KOPT-K1 (cell line): Measurements from ENCODE around the gene CYFIP1.

Experiments used
- H3K27ac ChIP-seq: fragments of 200-600 bp; sonication (generic); 2 replicates; pipeline ENCODE4 v1.5.1; 2016; ENCODE audit warnings: antibody characterized with exemption, mild to moderate bottlenecking, low read depth, low read length; ENCODE audit not compliant: poor library complexity, severe bottlenecking
- H3K36me3 ChIP-seq: fragments of 200-600 bp; sonication (generic); 2 replicates; pipeline ENCODE4 v1.5.1; 2017; ENCODE audit warnings: antibody characterized with exemption, mild to moderate bottlenecking, low read length, moderate library complexity; ENCODE audit not compliant: insufficient read depth
- H3K9me3 ChIP-seq: fragments of 200-600 bp; sonication (generic); 2 replicates; pipeline ENCODE4 v1.5.1; 2017; ENCODE audit warnings: antibody characterized with exemption, low read length, mild to moderate bottlenecking; ENCODE audit not compliant: insufficient read depth, poor library complexity, severe bottlenecking

Gene CYFIP1

DNA sequence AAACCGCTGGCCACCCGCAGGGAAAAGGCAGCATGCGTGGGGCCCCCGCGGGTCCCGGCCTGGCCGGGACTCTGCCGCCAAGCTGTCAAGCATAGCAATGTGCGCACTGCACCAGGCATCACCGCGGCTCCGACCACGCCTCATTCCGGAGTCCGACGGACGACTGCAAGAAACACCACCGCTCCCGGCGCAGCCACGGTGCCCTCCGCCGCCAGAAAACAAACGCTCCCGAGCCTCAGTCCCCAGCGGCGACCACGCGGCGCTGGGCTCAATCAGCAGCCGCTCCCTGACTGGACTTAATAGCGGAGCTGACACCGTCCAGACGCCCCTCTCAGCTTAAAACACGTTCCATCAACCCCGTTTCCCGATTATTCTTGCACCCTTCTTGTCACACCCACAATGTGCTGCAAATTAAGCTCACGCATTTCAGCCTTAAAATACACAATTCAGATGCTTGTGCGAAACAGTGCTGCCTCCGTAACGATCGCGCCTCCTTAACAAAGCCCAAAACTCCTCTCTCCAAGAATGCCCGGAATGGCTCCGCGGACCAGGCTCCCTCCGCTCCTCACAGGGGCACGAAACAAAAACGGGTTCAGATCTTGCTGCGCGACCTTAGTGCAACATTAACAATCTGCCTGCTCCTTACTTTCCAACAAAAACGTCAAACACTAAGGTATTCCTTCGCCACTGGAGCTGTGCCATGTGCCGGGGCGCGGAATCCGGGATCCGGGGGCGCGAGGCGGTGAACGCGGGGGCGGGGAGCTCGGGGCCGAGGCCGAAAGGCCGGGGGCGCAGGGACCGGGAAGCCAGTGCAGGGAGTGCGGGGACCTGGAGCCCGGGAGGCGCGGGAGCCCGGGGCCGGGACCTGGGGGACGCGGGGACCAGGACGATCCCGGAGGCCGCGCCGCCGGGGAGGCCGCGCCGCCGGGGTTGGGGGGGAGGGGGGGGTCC, 655 bp downstream of the CYFIP1 start:
- H3K36me3 ChIP-seq = no peaks in the 10 kb centered on the region
- H3K27ac ChIP-seq = no peak overlapping the region
- H3K9me3 ChIP-seq = no peaks in the 10 kb centered on the region

DNA sequence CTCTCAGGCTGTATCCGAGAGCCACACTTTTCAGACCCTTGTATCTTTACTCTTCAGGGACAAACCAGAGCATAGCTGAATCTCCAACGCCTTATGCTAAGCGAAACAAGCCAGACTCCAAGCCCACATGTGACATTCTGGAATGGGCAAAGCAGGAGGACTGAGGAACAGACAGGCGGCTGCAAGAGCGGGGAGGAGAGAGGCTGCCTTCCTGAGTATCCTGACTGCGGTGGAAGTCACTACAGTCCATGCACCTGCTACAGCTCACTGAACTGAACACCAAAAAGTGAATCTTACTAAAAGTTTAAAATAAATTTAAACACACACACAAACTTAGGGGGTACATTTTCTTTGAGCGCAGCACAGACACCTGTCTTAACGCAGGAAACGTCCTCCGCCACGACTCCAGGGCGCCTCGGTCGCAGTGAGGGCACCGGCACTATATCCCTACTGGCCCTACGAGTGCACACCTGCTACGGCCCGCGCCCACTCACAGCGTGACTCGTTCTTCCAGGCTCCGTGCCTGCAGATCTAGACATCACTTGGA, 1.4 kb downstream of the CYFIP1 start:
- H3K27ac ChIP-seq = no peak overlapping the region

DNA sequence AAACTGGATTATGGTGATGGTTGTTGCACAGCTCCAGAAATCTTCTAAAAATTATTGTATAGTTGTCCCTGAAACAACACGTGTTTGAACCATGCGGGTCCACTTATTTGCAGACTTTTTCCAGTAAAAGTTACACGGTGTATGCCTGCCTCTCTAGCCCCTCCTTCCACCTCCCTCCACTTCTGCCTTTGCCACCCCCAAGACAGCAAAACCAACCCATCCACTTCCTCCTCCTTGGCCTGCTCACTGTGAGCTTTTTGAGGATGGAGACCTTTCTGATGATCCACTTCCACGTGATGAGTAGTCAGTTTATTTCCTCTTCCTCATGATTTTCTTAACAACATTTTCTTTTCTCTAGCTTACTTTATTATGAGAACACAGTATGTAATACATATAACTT, 5.4 kb downstream of the CYFIP1 start:
- Histone ChIP-seq H3K27ac (no peak overlapping the region), H3K9me3 (no peaks in the 10 kb centered on the region), H3K36me3 (no peaks in the 10 kb centered on the region)

More for the DNA sequence above, 1.4 kb downstream of the CYFIP1 start:
- Histone ChIP-seq H3K36me3 (no peaks in the 10 kb centered on the region), H3K9me3 (no peaks in the 10 kb centered on the region)

DNA sequence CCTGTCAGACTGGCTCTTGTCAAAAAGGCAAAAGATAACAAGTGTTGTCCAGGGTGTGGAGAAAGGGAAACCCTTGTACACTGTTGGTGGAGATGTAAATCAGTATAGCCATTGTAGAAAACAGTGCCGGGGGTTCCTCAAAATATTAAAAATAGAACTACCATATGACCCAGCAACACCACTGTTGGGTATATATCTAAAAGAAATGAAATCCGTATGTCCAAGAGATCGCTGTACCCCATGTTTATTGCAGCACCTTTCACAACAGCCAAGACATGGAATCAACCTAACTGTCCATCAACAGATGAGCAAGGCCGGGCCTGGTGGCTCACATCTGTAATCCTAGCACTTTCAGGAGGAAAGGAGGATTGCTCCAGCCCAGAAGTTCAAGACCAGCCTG, 6.2 kb downstream of the CYFIP1 start:
- Histone ChIP-seq H3K36me3 (no peaks in the 10 kb centered on the region), H3K27ac (no peak overlapping the region), H3K9me3 (peaks cover 5% of the 10 kb centered on the region)

DNA sequence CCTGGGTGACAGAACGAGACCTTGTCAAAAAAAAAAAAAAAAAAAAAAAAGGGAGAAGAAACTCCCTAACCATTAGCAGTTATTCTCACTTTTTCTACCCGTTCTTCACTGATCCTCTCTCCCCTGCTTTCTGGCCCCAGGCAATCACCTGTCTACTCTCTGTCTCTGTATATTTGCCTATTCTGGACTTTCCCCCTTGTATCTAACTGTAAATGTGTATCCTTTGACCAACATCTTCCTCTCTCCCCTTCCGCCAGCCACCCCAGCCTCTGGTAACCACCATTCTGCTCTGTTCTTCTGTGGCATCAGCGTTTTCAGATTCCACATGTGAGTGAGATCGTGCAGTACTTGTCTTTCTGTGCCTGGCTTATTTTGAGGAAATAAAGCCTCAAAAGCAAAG, 6.9 kb downstream of the CYFIP1 start:
- Histone ChIP-seq H3K9me3 (peaks cover 6% of the 10 kb centered on the region), H3K36me3 (no peaks in the 10 kb centered on the region), H3K27ac (no peak overlapping the region)

DNA sequence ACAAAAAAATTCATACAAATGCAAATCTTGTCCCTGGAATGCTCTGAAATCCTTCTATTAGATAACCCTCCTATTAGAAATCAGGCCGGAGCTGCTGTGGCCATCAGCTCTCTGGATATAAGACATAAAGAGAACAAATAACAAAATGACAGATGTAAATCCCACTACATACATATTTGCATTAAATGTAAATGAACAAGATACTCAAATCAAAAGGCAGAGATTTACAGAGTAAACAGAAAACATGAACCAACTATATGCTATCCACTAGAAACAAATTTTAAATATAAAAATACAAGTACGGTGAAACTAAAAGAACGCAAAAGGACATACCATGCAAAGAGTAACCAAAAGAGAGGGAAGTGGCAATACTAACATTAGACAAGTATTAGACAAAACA, 10.7 kb downstream of the CYFIP1 start:
- H3K9me3 ChIP-seq = peaks cover 6% of the 10 kb centered on the region
- H3K36me3 ChIP-seq = no peaks in the 10 kb centered on the region
- H3K27ac ChIP-seq = no peak overlapping the region

DNA sequence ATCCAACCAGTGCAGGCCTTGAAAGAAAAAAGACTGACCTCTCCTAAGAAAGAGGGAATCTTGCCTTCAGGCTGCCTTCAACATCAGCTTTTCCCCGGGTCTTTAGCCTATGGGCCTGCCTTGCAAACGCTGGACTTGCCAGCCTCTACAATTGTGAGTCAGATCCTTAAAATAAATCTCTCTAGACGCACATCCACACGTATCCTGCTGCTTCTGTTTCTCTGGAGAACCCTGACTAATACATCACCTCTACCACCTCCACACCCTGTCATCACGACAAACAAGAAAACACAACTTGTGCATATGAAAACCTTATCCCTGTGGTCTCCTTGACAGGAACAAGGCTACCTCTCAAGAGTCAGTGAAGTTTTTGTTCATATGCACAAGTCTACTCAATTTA, 11.8 kb downstream of the CYFIP1 start:
- Histone ChIP-seq H3K36me3 (no peaks in the 10 kb centered on the region), H3K9me3 (peaks cover 6% of the 10 kb centered on the region), H3K27ac (no peak overlapping the region)

DNA sequence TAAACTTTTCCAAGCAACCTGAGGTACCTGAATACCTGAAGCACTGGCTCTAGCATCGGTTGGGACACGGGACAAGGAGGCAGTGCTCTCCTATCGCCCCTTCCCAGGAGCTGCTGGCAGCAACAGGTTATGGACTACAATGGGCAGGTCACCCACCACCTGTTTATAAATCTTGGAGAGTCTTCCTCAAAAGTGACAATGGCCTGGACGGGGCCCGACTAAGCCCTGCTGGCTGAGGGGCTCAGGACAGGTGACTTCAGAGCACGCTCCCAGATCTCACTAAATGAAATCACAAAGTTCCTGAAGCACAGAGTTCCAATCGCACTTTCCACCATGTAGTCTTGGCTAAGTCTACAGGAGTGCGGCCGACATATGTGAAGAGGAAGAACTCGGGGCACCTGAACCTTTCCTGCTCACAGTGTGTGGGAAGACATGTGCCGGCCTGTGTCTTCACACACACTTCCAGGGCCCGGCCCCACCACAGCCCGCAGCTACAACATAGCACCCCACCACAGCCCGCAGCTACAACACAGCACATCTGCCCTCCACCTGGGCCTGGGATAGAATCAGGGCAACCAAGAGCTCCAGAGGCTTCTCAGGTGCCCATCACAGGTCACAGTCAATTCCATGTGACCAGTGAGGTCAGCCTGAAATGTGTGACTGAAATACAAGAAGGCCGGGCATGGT, 12.9 kb downstream of the CYFIP1 start:
- H3K27ac ChIP-seq = no peak overlapping the region
- H3K36me3 ChIP-seq = no peaks in the 10 kb centered on the region
- H3K9me3 ChIP-seq = peaks cover 6% of the 10 kb centered on the region

DNA sequence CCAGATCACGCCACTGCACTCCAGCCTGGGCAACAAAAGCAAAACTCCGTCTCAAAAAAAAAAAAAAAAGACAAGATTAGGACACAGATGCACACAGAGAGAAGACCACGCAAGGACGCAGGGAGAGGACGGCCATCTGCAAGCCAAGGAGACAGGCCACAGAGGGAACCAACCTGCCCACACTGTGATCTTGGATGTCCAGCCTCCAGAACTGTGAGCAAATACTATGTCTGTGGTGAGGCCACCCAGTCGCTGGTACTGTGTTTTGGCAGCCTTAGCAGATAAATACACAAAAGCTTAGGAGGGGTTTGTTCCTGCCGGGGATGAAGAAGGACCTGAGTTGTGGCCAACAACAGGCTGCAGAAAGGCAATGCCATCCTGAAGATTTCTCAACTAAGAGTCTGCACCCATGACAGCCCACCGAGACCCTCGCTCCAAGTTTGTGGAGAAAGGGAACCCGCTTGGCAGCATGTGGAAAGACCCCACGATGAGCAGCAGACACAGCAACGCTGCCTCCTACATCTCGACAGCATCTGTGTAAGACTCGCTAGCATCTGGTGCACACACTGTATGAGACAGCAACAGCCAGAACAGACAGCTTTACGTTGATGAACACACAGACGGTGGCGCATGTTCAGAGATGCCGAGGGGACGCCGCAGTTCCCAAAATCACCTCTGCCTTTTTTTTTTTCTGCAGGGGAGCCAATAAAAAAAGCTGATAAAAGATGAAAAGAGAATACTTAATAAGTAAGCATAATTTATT, 13.7 kb downstream of the CYFIP1 start:
- Histone ChIP-seq H3K27ac (no peak overlapping the region), H3K36me3 (no peaks in the 10 kb centered on the region), H3K9me3 (peaks cover 6% of the 10 kb centered on the region)

DNA sequence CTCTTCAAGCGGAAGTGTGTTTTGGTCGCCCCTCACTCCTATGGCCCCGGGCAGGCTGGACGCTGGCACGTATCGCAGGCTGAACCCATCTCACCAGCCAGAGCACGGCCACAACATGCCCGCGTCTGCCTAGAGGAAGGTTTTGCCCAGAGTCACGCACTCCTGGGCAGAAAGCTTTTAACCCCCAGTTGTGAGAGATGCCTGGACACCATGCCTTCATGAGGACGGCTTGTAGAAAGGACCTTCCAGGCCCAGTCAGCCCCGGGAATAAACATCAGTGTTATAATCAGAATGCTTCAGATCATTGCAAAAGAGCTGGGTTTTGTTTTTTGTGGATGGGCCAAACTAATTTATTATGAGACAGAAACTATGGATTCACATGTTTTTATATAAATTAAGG, 16.5 kb downstream of the CYFIP1 start:
- Histone ChIP-seq H3K36me3 (no peaks in the 10 kb centered on the region), H3K27ac (no peak overlapping the region), H3K9me3 (no peaks in the 10 kb centered on the region)

DNA sequence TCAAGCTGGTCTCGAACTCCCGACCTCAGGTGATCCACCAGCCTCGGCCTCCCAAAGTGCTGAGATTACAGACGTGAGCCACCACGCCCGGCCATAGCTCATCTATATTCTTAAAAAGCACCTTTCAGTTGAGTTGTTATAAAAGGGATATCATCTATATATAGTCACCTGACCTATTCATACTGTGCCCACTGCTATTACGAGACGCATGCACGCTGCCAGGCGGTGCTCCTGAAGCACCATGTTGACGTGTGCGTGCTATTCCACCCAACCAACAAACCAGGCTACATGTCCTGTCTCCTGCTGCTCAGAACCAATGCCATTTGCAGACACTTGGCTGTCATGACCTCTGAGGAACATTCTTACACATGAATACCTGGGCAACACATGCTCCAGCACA, 17.6 kb downstream of the CYFIP1 start:
- no peaks in the 10 kb centered on the region for H3K36me3 ChIP-seq
- no peaks in the 10 kb centered on the region for H3K9me3 ChIP-seq
- H3K27ac ChIP-seq = no peak overlapping the region

DNA sequence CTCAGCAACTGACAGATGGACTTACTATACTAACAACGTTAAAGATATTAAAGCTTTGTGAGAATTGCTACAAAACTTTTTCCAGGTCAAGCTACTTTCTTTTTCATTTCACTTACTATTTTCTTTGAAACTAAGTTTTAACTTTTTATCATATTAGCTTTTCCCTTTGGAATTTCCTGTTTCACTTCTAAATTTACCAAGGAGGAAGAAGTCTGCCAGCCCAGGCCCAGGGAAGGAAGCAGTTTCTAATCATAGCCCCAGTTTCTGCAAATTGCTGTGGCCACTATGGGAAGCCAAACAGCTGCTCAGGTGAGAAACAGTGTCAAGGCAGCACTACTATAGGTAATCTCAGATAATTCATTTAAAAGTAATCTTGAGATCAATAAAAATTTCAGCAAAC, 18.4 kb downstream of the CYFIP1 start:
- H3K9me3 ChIP-seq = no peaks in the 10 kb centered on the region
- no peak overlapping the region for H3K27ac ChIP-seq
- no peaks in the 10 kb centered on the region for H3K36me3 ChIP-seq

DNA sequence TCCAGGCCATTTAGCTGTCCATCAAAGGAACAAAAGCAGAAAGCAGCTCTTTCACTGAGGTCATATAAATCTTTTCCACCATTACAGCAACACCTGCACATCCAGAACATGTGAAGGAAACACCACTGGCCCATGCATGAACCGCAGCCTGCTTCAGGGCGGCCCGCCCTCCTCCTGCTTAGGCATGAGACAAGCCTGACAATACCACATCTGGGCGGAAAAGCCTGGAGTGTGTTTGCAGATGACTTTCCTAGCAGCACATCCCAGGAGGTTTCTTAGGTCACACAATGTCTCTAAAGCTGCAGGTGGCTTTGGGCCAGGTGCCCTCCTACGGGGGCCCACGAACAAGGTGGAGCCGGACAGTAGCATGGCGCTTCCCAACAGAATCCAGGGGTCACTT, 19.6 kb downstream of the CYFIP1 start:
- no peaks in the 10 kb centered on the region for H3K9me3 ChIP-seq
- H3K36me3 ChIP-seq = no peaks in the 10 kb centered on the region
- no peak overlapping the region for H3K27ac ChIP-seq

DNA sequence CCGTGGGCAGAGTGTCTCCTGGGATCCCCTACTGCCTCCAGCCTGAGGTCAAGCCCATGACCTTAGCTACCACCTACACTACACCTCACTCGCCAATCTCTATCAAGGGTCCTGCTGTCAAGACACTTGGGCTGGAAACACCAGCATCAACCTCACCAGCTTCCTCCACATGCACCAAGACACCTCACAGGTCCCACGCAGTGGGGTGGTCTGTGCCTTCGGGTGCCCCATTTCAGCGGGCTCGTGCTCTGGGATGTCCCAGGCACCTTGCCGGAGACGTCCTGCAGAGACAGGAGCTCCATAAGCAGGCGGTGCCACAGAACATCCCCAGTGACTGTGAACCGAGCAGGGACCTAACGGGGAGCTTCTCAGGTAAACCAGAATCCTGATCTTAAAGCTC, 20.0 kb downstream of the CYFIP1 start:
- Histone ChIP-seq H3K27ac (no peak overlapping the region), H3K36me3 (no peaks in the 10 kb centered on the region), H3K9me3 (no peaks in the 10 kb centered on the region)
